Occipital lobe (tissue), 3 donors: ENCODE results near the gene GSTO2. TPM values are rescaled to one million over a fixed set of nuclear protein-coding genes. Genes with fewer than 3 reads are reported as not detected.
A peak's percentile ranks its signal among the peaks of the same experiment; 100 is the strongest.

Source experiments
- DNase-seq: peaks from one replicate; lab custom pipeline; 2025; lab: John Stamatoyannopoulos, UW
- small RNA-seq: library from RNA; depleted of rRNA; stranded (forward); fragments of <200 nt; gene quantifications from one replicate; pipeline ENCODE3, GENCODE V24; 2014
- total RNA-seq: library from RNA; depleted of rRNA; stranded (reverse); fragments of >200 nt; gene quantifications from one replicate; pipeline ENCODE4 v1.2.3, GENCODE V29; 2014

GSTO2 gene
- total RNA-seq, 1 donor from 2014 or later: 0.62 TPM

GRCh38 chr10:104339469-104340110 is 70.6 kb downstream of the GSTO2 start:
- DNase-seq: no peak

DNA sequence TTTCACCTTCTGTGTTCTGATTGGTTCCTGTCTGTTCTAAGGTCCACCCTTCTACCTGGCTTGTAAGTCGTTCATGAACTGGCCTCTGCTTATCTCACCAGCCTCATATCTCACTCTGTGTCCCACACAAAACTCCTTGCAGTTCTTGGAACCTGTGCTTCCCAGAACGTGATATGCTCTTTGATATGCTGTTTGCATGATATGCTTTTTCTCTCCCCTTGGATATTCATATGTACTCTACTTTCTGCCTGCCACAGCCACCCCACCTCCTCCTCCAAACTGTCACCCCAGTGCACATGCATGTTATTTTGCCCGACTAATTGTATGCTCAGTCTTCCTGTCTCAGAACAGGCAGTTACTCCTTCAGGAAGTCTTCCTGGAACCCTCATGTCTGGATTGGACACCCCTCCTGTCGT is 71.1 kb downstream of the GSTO2 start:
- no peak for DNase-seq

- DNase-seq: no peak
These were observed 71.7 kb downstream of the GSTO2 start for GRCh38 chr10:104340641-104341040.

- DNase-seq: no peak
These were observed 74.0 kb downstream of the GSTO2 start for GRCh38 chr10:104342941-104343411.

- no peak for DNase-seq
These were observed 75.2 kb downstream of the GSTO2 start for GRCh38 chr10:104344219-104344618.

DNA sequence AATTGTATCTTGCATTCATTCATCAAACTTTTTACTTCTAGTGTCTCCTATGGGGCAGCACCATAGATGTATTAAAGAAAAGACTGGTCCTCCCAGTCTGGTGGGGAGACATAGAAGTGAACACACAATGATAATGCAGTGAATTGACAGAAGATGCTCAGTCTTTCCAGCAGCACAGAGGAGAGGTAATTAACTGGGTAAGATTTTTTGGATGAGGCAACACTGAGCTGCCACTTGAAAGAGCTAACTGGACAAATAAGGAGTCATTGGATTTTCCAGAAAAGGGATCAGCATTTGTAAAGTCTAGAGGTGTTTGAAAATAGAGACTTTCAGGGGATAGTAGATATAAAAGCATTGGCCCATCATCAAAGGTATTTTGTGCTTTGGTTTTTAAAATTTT is 76.5 kb downstream of the GSTO2 start:
- no peak for DNase-seq

DNA sequence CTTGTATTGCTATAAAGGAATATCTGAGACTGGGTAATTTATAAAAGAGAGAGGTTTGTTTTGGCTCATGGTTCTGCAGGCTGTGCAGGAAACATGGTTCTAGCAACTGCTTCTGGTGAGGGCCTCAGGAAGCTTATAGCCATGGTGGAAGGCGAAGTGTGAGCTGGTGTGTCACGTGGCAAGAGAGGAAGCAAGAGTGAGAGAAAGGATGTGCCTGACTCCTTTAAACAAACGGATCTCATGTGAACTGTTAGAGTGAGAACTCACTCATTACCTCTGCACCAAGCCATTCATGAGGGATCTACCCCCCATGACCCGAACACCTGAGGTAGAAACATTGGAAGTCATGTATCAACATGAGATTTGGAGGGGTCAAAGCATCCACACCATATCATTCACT is 77.0 kb downstream of the GSTO2 start:
- DNase-seq: no peak

- no peak for DNase-seq
These were observed 78.5 kb downstream of the GSTO2 start for GRCh38 chr10:104347295-104348045.

DNA sequence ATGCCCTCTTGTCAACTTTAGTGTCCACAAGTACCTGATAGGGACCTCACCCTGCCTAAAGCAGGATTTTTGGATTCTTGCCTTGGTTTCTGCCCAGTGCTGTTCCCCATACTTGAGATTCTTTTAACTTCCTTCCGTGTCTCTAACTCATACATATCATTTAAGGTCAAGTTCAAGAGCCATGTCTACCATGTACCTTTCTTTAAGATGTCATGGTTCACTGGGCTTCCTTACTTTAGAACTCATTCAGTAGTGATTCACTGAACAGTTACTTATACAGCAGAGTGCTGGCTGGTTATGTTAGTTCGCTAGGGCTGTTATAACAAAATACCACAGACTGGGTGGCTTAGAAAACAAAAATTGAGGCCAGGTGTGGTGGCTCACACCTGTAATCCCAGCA is 79.6 kb downstream of the GSTO2 start:
- DNase-seq: no peak

DNA sequence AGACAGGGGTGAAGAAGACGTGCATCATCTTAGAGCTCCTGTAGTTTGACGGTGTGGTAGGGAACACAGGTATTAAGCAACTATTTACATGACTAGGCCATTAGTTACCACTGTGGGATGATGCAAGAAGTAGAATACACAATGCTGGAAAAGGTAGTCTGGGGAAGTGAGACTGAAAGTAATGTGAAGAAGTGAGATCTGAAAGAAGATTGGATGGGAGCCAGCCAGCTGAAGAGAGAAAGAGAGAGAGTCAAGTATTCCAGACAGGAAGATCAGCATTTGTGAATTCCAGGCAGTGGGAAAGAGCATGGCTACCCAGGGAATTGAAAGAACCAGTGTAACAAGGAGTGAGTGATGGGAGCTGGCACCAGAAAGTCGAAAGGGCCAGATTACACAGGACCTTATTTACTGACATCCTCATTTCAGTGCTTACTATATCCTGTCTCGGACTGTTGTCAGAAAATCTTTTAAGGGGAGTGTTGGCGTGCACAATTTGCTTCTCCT is 80.7 kb downstream of the GSTO2 start:
- DNase-seq: no peak

DNA sequence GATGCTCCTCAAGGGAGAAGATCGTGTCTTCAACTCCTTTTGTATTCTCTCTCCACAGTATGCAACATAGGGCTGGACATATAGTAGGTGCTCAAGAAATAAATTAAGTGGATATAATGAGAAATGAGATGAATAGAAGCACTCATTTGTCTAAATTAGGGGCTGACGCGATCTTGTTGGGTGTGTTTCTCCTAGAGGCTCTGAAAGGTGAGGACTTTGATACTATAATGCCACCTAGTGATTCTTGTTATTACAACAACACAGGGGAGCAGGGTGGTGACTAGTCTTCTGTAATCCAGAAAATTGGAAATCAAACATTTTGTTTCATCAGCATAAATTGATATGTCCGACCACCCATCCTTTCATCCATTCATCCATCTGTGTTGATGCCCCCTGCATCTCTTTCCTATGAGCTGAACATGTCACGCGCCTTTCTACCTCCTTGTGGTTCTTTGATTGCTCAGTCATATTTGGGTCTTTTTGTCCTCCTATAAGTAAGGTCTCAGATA is 81.2 kb downstream of the GSTO2 start:
- no peak for DNase-seq

DNA sequence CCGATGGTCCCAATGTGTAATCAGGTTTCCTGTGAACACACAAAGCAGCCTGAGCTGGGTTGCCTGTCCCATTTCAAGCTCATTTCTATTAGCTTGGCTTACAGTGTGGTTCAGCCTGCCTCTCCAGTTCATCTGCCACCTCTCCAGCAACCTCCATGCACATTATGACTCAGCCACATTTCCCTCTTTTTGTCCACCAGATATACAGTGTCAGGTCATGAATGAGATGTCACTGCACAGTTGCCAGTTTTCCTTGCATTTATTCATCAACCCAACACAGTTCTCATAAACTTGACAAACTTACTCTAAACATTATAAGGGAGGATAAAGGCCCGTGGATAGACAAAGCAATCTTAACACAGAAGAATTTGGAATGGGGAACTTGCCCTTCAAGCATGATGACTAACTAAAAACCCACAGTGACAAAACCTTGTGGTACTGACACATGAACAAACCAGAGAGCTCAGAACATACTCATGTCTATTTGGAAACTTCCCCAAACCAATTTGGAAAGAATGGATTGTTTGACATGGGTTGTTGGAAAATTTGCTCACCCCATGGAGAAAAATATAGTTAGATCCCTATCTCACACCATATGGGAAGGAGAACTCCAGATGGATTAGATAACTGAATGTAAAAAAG is 82.2 kb downstream of the GSTO2 start:
- no peak for DNase-seq

DNA sequence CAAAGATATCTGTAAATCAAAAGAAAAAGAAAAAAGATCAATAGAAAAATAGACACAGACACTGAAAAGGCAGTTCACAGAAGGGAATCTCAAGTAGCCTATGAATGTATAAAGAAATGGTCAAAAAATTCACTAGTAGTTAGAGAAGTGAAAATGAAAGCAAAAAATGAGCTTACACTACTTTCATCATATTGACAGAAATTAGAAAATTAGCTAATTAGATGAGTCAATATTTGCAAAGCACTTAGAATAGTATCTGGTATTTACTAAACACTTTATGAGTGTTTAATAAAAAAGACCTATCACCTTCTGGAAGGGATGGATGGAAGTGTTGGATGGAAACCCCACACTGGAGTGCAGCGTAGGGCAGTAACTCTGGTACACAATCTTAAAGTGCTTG is 82.9 kb downstream of the GSTO2 start:
- DNase-seq: no peak

GRCh38 chr10:104353325-104354048 is 84.5 kb downstream of the GSTO2 start, which contains the start of gene CFAP58:
CFAP58 (plus strand) TSS chr10:104353833; CDS start chr10:104353898, 65 bp downstream.
- DNase-seq: peak; percentile 79

Small RNA genes lying within 50 kb of the gene (small RNA-seq; reads per million reads assigned to genes)
- 0.26 reads per million for gene MIR4482

Other genes starting within 250 kb of the GSTO2 start
- gene COL17A1, start 183.3 kb upstream of the GSTO2 start, total RNA-seq: not detected
- 20.1 TPM for gene SFR1, start 147.0 kb upstream of the GSTO2 start, total RNA-seq
- gene CFAP43, start 36.8 kb upstream of the GSTO2 start, total RNA-seq: 16.7 TPM
- 26.4 TPM for gene GSTO1, start 14.3 kb upstream of the GSTO2 start, total RNA-seq
- 1.6 TPM for gene ITPRIP, start 69.3 kb downstream of the GSTO2 start, total RNA-seq
- 0.62 TPM for gene CFAP58, start 84.6 kb downstream of the GSTO2 start, total RNA-seq